ENCODE results near the gene C3orf22. TPM values are rescaled to one million over a fixed set of nuclear protein-coding genes. Genes with fewer than 3 reads are reported as not detected.

Gene C3orf22
- total RNA-seq, 2 experiments from 2014 or later = not detected

- DNase-seq = no peak
- CTCF ChIA-PET = no interaction called here
- Mint-ChIP-seq H3K36me3 (ENCODE audit: low read depth) (no peaks in the 10 kb centered on the region), H3K4me3 (no peak overlapping the region), H3K9me3 (no peaks in the 10 kb centered on the region), H3K27me3 (peaks cover 3% of the 10 kb centered on the region), H3K27ac (no peak overlapping the region), H3K4me1 (ENCODE audit: low read depth) (no peaks in the 10 kb centered on the region)
- ATAC-seq = no peak
- POLR2A ChIA-PET = no interaction called here
- intact Hi-C loops (cut with micrococcal nuclease) = no loop called here
- TF ChIP-seq CTCF (IDR thresholded peaks at IDR 0.05) = no peak
Measured at GRCh38 chr3:126573492-126574117, 14.9 kb upstream of the C3orf22 start.

- CTCF ChIA-PET = no interaction called here
- Mint-ChIP-seq H3K4me1 (ENCODE audit: low read depth) (no peaks in the 10 kb centered on the region), H3K9me3 (no peaks in the 10 kb centered on the region), H3K27ac (no peak overlapping the region), H3K4me3 (no peak overlapping the region), H3K27me3 (no peaks in the 10 kb centered on the region), H3K36me3 (ENCODE audit: low read depth) (no peaks in the 10 kb centered on the region)
- no peak for DNase-seq
- intact Hi-C loops (cut with micrococcal nuclease) = no loop called here
- POLR2A ChIA-PET = no interaction called here
- no peak for ATAC-seq
- TF ChIP-seq CTCF (IDR thresholded peaks at IDR 0.05) = no peak
Measured at GRCh38 chr3:126571078-126571477, 12.3 kb upstream of the C3orf22 start.

GRCh38 chr3:126570103-126570541 is 11.4 kb upstream of the C3orf22 start:
- Mint-ChIP-seq H3K27ac (no peak overlapping the region), H3K9me3 (no peaks in the 10 kb centered on the region), H3K36me3 (ENCODE audit: low read depth) (no peaks in the 10 kb centered on the region), H3K27me3 (peaks cover 2% of the 10 kb centered on the region), H3K4me1 (ENCODE audit: low read depth) (no peaks in the 10 kb centered on the region), H3K4me3 (no peak overlapping the region)
- intact Hi-C loops (cut with micrococcal nuclease) = no loop called here
- ChIA-PET POLR2A (no interaction called here), CTCF (no interaction called here)
- no peak for TF ChIP-seq CTCF (IDR thresholded peaks at IDR 0.05)
- DNase-seq = no peak
- ATAC-seq = no peak

- Mint-ChIP-seq H3K36me3 (ENCODE audit: low read depth) (no peaks in the 10 kb centered on the region), H3K4me3 (no peak overlapping the region), H3K27me3 (peaks cover 3% of the 10 kb centered on the region), H3K9me3 (no peaks in the 10 kb centered on the region), H3K4me1 (ENCODE audit: low read depth) (no peaks in the 10 kb centered on the region), H3K27ac (no peak overlapping the region)
- TF ChIP-seq CTCF (IDR thresholded peaks at IDR 0.05) = no peak
- DNase-seq (no peak), ATAC-seq (no peak)
- ChIA-PET POLR2A (no interaction called here), CTCF (no interaction called here)
- intact Hi-C loops (cut with micrococcal nuclease) = no loop called here
Measured at GRCh38 chr3:126569390-126569975, 10.8 kb upstream of the C3orf22 start.

GRCh38 chr3:126568776-126569342 is 10.1 kb upstream of the C3orf22 start:
- ATAC-seq (no peak), DNase-seq (no peak)
- POLR2A ChIA-PET = no interaction called here
- Mint-ChIP-seq H3K27ac (no peak overlapping the region), H3K27me3 (peaks cover 3% of the 10 kb centered on the region), H3K4me1 (ENCODE audit: low read depth) (no peaks in the 10 kb centered on the region), H3K36me3 (ENCODE audit: low read depth) (no peaks in the 10 kb centered on the region), H3K9me3 (no peaks in the 10 kb centered on the region), H3K4me3 (no peak overlapping the region)
- no peak for TF ChIP-seq CTCF (IDR thresholded peaks at IDR 0.05)
- CTCF ChIA-PET = no interaction called here
- intact Hi-C loops (cut with micrococcal nuclease) = no loop called here
